CD4-positive, alpha-beta T cell (primary cell): ENCODE results near the gene OAS3. TPM values are rescaled to one million over a fixed set of nuclear protein-coding genes. Genes with fewer than 3 reads are reported as not detected.
A peak's percentile ranks its signal among the peaks of the same experiment; 100 is the strongest.

Experiments used
- ATAC-seq: fragments of 200-7000 bp; cut with Tn5 transposase; one replicate; pipeline ENCODE4 v1.10.0; 2022; ENCODE audit warnings: mild to moderate bottlenecking; ENCODE audit not compliant: poor library complexity
- CTCF ChIA-PET: fragments of 350-600 bp; sonication (Branson Sonifier 250); formaldehyde crosslinking; loops from one replicate; lab custom pipeline; 2021; ENCODE audit warnings: antibody characterized with exemption, inconsistent platforms; lab: Charles Lee
- POLR2A ChIA-PET: fragments of 350-600 bp; sonication (Branson Sonifier 250); formaldehyde crosslinking; loops from one replicate; lab custom pipeline; 2021; ENCODE audit warnings: antibody characterized with exemption, inconsistent platforms; lab: Charles Lee
- DNase-seq, 14 experiments: peaks; one replicate each; pipeline ENCODE4 v3.0.0-alpha.2; 2013 to 2020; ENCODE audit warnings: mixed read lengths in 2 of 14
- H3K27ac ChIP-seq, 2 donors: one replicate each; pipeline versions ENCODE4 v1.5.1 to v1.7.0; 2013; ENCODE audit warnings: low read length in 2 of 2, low read depth in 1 of 2, mild to moderate bottlenecking in 1 of 2
- H3K27me3 ChIP-seq, 2 experiments: 1 replicate in 1 of 2; 2 replicates in 1 of 2; pipeline versions ENCODE4 v1.6.1 to v1.7.0; 2013; ENCODE audit warnings: low read length in 2 of 2, control low read depth in 1 of 2, mild to moderate bottlenecking in 1 of 2, moderate library complexity in 1 of 2; ENCODE audit not compliant: insufficient read depth in 2 of 2, control insufficient read depth in 1 of 2
- H3K36me3 ChIP-seq: one replicate; pipeline ENCODE4 v1.6.1; 2013; ENCODE audit warnings: low read length, control low read depth; ENCODE audit not compliant: insufficient read depth
- H3K4me1 ChIP-seq: one replicate; pipeline ENCODE4 v1.6.1; 2013; ENCODE audit warnings: low read length, control low read depth; ENCODE audit not compliant: insufficient read depth
- H3K4me3 ChIP-seq: one replicate; pipeline ENCODE4 v1.5.1; 2013; ENCODE audit warnings: mild to moderate bottlenecking, low read length, moderate library complexity
- H3K9me3 ChIP-seq, 2 experiments: 1 replicate in 1 of 2; 2 replicates in 1 of 2; pipeline versions ENCODE4 v1.6.1 to v1.7.0; 2013; ENCODE audit warnings: low read length in 2 of 2, mild to moderate bottlenecking in 2 of 2, control low read depth in 1 of 2, moderate library complexity in 1 of 2; ENCODE audit not compliant: control insufficient read depth in 1 of 2, insufficient read depth in 1 of 2
- H3K27ac Mint-ChIP-seq: one replicate; pipeline ENCODE4 v1.8.0; 2020; ENCODE audit warnings: mixed read lengths
- H3K27me3 Mint-ChIP-seq: one replicate; pipeline ENCODE4 v1.8.0; 2021; ENCODE audit warnings: mixed read lengths
- H3K36me3 Mint-ChIP-seq: one replicate; pipeline ENCODE4 v1.8.0; 2021; ENCODE audit warnings: low read depth, mixed read lengths
- H3K4me1 Mint-ChIP-seq: one replicate; pipeline ENCODE4 v1.8.0; 2021; ENCODE audit warnings: low read depth, mixed read lengths
- H3K4me3 Mint-ChIP-seq: one replicate; pipeline ENCODE4 v1.8.0; 2020; ENCODE audit warnings: mild to moderate bottlenecking, mixed read lengths
- H3K9me3 Mint-ChIP-seq: one replicate; pipeline ENCODE4 v1.8.0; 2020; ENCODE audit warnings: mixed read lengths
- CTCF ChIP-seq: fragments of 200-600 bp; IDR thresholded peaks from one replicate; pipeline ENCODE4 v1.8.0; 2022; ENCODE audit warnings: antibody characterized with exemption, mild to moderate bottlenecking
- intact Hi-C, 2 experiments: fragments of 100-400 bp; cut with DNase I in 1 of 2; cut with micrococcal nuclease in 1 of 2; formaldehyde crosslinking; loops; one replicate each; pipeline versions ENCODE4 v1.15.1 to v1.9.0; 2023 to 2025; cut with DNase I, micrococcal nuclease
- total RNA-seq, 174 experiments: library from RNA in 2 of 174; stranded (reverse) in 2 of 174; gene quantifications; one replicate each; pipeline ENCODE4 v1.2.3 and lab custom pipeline; 2021 to 2026

OAS3 gene
- total RNA-seq, 2 experiments from 2014 or later = 13.9 to 14.5 TPM

- intact Hi-C loops = loop anchor here (5.0 kb wide), 3 partner anchors 107 to 182 kb away; no protein-coding TSS in a partner anchor
- H3K27ac Mint-ChIP-seq = peak overlapping the region; percentile 76
Measured at GRCh38 chr12:112989806-112990205, 51.5 kb downstream of the OAS3 start.

GRCh38 chr12:112992541-112993398 lies 54.5 kb downstream of the OAS3 start:
- no peaks in the 10 kb centered on the region for H3K9me3 ChIP-seq
- peak; percentile 74 for TF ChIP-seq CTCF
- H3K4me1 Mint-ChIP-seq = peaks cover 25% of the 10 kb centered on the region
- DNase-seq (peak; percentile 16 to 76 (median 56)), ATAC-seq (peak; percentile 87)
- no peak overlapping the region for H3K4me3 ChIP-seq
- H3K36me3 ChIP-seq = peaks cover 79% of the 10 kb centered on the region
- H3K27ac Mint-ChIP-seq = peak overlapping the region; percentile 7
- no peak overlapping the region for H3K4me3 Mint-ChIP-seq
- no peaks in the 10 kb centered on the region for H3K9me3 Mint-ChIP-seq
- no peak overlapping the region for H3K27ac ChIP-seq
- peaks cover 97% of the 10 kb centered on the region for H3K36me3 Mint-ChIP-seq
- intact Hi-C loops = loop anchor here (2.0 to 5.0 kb wide), 5 partner anchors 44 to 182 kb away; no protein-coding TSS in a partner anchor
- peaks cover 6% of the 10 kb centered on the region for H3K4me1 ChIP-seq
- H3K27me3 ChIP-seq = no peaks in the 10 kb centered on the region
- ChIA-PET POLR2A (interaction anchor here (1.1 to 7.8 kb wide), 2 partner anchors 9 to 14 kb away, joined by 3 to 74 read pairs; partner anchors contain the start of gene OAS2), CTCF (interaction anchor here (0.7 to 2.9 kb wide), 14 partner anchors 9 to 342 kb away, joined by 3 to 25 read pairs (median 4); partner anchors contain the start of genes OAS1, OAS2 and SLC8B1)
- no peaks in the 10 kb centered on the region for H3K27me3 Mint-ChIP-seq

More at GRCh38 chr12:112989806-112990205, 51.5 kb downstream of the OAS3 start:
- Mint-ChIP-seq H3K4me3 (no peak overlapping the region), H3K27me3 (no peaks in the 10 kb centered on the region), H3K36me3 (peaks cover 97% of the 10 kb centered on the region), H3K4me1 (peaks cover 55% of the 10 kb centered on the region), H3K9me3 (peaks cover 1% of the 10 kb centered on the region)
- TF ChIP-seq CTCF = no peak
- H3K4me1 ChIP-seq = peaks cover 26% of the 10 kb centered on the region
- H3K27me3 ChIP-seq = no peaks in the 10 kb centered on the region
- no peaks in the 10 kb centered on the region for H3K9me3 ChIP-seq
- H3K4me3 ChIP-seq = no peak overlapping the region
- peak overlapping the region in 1 of 2 donors; percentile 22 for H3K27ac ChIP-seq
- peaks cover 68% of the 10 kb centered on the region for H3K36me3 ChIP-seq
- ChIA-PET POLR2A (interaction anchor here (1.1 to 7.8 kb wide), 2 partner anchors 11 to 50 kb away, joined by 3 to 74 read pairs; partner anchors contain the start of gene OAS2), CTCF (interaction anchor here (0.8 kb wide), 1 partner anchor 184 kb away, joined by 3 read pairs; no protein-coding TSS in a partner anchor)
- DNase-seq (no peak), ATAC-seq (no peak)

GRCh38 chr12:112995008-112995407 lies 56.7 kb downstream of the OAS3 start:
- no peak for TF ChIP-seq CTCF
- DNase-seq (no peak), ATAC-seq (no peak)
- Mint-ChIP-seq H3K9me3 (no peaks in the 10 kb centered on the region), H3K27ac (no peak overlapping the region), H3K4me3 (no peak overlapping the region), H3K4me1 (peaks cover 17% of the 10 kb centered on the region), H3K27me3 (no peaks in the 10 kb centered on the region), H3K36me3 (peaks cover 97% of the 10 kb centered on the region)
- ChIA-PET POLR2A (interaction anchor here (7.8 kb wide), 1 partner anchor 16 kb away, joined by 74 read pairs; the partner anchor contains the start of gene OAS2), CTCF (interaction anchor here (1.7 to 2.9 kb wide), 2 partner anchors 16 to 180 kb away, joined by 4 to 25 read pairs; partner anchors contain the start of gene OAS2)
- Histone ChIP-seq H3K9me3 (no peaks in the 10 kb centered on the region), H3K4me1 (no peaks in the 10 kb centered on the region), H3K36me3 (peaks cover 77% of the 10 kb centered on the region), H3K4me3 (no peak overlapping the region), H3K27ac (no peak overlapping the region), H3K27me3 (no peaks in the 10 kb centered on the region)
- intact Hi-C loops = no loop called here
